Measurements from ENCODE around the gene FGFR3.
A peak's percentile ranks its signal among the peaks of the same experiment; 100 is the strongest.
"Not testable (repeated sequence)": the region's sequence is repeated elsewhere in the genome, so short reads cannot be mapped to it uniquely, and the experiment has no call there.

Gene FGFR3

GRCh38 chr4:1842339-1842895 is 49.3 kb downstream of the FGFR3 start:
- no peak for DNase-seq (ENCODE audit: low spot score)

GRCh38 chr4:1842993-1843448 is 49.9 kb downstream of the FGFR3 start:
- DNase-seq (ENCODE audit: low spot score): no peak

DNA sequence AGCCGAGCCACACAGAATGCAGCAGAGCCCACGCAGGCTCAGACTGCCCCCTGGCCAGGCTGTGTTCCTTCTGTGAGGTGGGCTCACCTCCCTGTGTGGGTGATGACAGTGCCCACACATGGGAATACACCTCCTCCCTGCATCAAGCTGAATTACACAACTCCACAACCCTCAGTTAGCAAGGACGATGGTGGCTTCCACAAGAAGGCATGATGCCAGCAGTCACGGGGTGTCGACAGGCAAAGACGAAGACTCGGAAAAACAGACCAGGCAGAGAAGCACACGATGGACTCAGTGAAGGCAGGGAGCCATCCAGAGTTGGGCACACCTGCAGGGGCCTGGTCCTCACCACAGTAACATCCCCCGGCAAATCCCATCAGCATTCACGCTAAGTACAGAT is 50.8 kb downstream of the FGFR3 start:
- DNase-seq (ENCODE audit: low spot score): no peak

GRCh38 chr4:1844618-1845017 is 51.5 kb downstream of the FGFR3 start:
- not testable (repeated sequence) for DNase-seq (ENCODE audit: low spot score)

DNA sequence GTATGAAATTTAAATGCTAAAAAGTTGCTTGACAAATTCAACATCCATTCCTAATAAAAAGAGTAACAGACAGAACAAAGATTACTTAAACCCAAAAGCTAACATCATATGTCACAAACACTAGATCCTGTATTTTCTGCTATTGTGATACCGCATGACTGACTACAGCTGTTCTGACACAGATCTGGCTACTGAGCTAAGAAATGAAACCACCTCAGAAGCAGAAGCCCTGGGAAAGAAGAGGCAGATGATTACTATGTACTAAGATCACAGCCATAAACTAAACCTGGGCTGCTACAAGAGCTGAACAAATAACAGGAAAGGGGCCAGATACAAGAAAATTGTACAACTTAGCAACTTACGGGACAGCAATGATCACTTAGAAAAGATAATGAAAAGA is 53.5 kb downstream of the FGFR3 start:
- no peak for DNase-seq (ENCODE audit: low spot score)

- no peak for DNase-seq (ENCODE audit: low spot score)
Observed at GRCh38 chr4:1850276-1850675, 57.2 kb downstream of the FGFR3 start.

DNA sequence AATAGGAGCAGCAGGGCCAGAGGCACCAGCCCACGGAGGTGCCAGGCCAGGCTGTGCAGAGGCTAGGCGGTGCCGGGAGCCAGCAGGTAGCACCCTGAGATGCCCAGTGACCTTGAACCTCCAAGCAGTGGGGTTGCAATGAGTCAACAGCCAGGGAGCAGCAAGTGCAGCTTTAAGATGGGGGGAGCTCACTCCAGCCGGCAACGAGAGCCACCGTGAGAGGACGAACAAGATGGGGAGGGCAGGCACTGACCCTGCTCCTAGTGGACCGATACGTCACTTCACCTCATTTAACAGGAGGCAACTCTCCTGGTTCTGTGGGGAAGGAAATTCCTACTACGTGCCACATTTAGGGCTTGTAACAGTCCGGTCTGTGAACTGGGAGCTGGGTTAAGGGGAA is 58.1 kb downstream of the FGFR3 start:
- no peak for DNase-seq (ENCODE audit: low spot score)

DNA sequence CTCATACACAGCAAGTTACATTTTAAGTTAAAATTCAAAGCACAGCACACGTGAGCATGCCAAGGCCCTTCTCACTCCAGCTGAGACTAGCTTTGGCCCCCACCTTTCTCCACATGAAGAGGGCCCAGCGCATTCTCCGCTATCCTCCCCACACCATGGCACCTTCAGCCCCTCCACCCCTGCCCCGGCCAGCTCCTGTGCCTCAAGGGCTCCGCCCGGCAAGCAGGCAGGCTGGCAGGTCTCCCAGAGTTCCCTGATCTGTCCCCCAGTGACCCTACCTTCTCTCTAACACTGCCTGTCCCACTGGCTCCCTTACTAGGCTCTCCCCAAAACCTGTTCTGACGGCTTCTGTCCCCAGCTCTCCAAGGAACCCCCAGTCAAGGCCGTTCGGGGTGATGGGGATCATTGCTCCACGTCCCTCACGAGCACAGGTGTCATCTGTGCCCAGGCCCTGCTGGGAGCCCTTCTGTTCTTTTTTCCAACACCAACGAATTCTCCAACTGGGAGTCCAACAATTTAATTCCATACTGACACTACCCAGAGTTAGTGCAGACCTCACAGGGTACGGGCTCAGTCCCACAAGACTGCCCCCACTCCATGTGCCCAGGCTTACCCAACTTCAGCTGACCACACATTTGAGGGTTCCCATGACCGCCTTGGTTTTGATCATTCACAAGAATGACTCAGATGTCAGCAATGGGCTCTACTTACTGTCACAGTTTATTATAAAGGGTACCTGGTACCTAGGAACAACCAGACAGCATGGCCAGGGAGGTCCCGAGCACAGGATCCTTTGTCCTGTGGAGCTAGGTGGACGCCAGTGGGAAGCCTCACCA is 58.7 kb downstream of the FGFR3 start:
- DNase-seq (ENCODE audit: low spot score): no peak

DNA sequence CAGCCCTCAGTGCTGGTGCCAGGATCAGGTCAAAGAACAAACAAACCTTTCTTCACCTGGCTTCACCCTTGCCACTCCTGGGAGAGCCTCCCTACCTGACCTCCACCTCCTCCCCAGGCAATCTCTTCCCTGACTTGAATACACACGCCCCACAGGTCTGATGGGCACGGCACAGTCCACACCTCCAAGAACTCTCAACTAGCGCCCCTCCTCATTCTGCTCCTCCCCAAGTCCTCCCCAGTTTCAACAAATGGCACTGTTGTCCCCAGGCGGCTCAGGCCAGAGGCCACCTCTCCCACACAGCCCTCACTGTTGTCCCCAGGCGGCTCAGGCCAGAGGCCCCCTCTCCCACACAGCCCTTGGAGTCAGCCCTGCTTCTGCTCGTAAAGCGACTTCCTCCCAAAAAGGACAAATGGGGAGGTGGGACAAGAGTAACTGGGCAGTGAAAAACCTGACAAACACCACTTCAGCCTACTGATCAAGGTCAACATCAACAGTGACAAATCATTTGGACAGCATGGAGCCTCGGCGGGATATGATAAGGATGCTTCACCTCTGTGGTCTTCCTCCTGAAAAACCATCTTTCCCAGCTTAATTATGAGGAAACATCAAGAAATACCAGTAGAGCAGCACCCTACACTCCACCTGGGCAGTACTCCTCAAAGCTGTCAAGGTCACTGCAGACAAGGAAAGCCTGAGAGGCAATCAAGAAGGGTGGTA is 60.0 kb downstream of the FGFR3 start:
- no peak for DNase-seq (ENCODE audit: low spot score)

- DNase-seq (ENCODE audit: low spot score): no peak
Observed at GRCh38 chr4:1854752-1855151, 61.7 kb downstream of the FGFR3 start.

DNA sequence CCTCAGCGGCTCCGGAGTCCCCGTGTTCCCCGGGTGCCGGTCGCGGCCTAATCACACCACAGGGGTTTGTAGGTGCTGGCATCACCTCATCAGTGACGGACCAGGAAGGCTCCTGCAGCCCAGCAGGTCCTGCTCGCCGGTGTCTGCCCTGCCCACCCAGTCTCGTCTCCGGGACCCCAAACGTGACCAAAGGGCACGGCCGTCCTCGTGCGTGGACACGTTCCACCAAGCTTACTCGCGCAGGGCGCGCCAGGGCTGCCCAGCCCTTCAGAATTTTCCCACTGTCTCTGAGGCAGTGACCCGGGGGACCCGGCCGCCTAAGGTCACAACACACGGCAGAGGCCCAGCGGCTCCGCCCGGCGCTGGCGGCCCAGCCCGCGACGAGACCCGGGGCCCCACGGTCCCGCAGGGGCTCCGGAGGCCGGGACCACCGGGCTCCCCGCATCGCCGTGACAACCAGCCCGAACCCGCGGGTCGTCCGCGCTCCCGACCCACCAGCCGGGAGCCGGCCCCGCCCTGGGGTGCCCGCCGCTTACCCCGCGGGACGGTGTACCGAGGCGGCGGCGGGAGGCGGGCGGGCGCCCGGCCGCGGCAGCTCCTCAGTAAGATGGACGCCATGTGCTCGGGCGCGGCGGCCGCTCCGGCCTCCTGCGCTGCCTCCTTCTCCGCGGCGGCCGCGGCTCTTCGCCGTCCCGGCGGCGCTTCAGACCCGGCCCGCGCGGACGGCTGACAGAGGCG is 62.4 kb downstream of the FGFR3 start:
- DNase-seq (ENCODE audit: low spot score): no peak

DNA sequence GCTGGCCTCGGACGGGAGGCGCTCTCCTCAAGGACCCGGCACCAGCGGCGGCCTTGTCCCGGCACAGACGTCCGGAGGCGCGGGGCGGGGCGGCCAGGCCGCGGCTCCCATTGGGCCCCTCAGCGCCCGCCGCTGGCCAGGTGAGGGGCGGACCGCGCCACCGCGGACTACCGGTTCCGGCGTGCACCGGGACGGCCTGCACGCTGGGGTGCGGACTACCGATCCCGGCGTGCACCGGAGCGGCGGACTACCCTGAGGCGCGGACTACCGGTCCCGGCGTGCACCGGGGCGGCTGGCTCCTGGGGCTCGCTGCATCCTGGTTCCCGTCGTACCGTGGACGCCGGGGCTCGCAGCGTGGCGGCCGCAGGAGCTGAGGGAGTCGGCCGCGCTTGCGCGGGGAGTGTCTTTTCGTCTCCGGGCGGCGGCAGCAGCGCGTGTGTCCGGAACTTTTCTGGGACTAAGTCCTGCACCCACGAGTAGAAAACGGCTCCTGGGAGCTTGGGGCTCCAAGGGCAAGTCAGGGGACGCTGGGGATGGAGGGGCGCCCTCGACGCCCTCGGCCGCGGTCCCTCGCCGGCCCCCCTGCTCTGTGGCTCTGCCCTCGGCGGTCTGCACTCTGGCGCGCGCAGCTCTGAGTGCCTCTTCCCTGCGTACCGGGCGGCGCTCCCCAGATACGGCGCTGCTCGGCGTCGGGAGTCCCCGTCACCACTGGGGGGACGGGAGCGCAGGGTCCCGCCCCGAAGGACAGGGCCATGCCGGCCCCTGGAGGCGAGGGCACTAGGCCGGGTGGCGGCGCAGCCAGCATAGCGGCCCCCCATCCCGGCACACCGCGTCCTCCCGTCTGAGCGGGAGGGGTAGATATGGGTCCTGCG is 63.2 kb downstream of the FGFR3 start, which contains the start of gene LETM1:
Gene LETM1, minus strand, starts transcription at position 86 of the 872 bp plus-strand sequence. CDS start 206 bp downstream, outside the sequence.
- peak; percentile 59 for DNase-seq (ENCODE audit: low spot score)

DNA sequence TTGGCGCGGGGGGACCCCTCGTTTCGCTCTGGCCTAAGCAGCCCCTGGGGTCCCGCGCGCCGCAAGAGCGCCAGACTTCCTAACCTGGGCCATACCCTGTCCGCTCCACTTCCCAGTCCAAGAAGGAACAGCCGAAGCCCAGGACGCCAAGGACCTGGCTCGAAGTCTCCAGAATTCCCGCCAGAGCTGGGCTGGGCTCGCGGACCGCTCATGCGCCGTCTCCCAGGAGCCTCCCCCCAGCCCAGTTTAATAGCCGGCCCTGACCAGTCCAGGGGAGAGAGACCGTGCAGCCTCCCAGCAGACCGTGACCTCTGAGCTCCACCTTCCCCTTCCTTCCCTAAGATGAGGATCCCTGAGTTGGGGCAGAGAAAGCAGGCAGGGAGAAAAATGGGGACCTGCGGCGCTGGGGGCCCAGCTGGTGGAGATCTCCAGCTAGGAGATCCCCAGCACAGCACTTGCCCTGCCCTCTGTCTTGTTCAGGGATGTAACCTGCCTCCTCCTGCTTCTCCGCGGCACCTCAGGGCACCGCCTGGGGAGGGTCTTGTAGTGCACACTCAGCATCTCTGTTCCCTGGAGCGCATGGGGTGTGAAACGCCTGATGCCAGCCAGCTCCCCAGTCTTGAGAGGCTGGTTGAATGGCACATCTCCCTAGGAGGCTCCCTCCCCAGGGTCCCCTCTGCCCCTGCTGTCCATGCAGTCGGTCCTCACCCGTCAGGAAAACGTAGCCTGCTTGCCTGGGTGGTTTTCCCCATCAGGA is 64.0 kb downstream of the FGFR3 start:
- DNase-seq (ENCODE audit: low spot score): no peak

GRCh38 chr4:1857931-1858330 is 64.8 kb downstream of the FGFR3 start:
- no peak for DNase-seq (ENCODE audit: low spot score)
